NCI-H187 (cell line): ENCODE measurements around the gene PRDM7.
"Not testable (repeated sequence)": the region's sequence is repeated elsewhere in the genome, so short reads cannot be mapped to it uniquely, and the experiment has no call there.

Experiments used
- DNase-seq, 2 experiments: peaks; one replicate each; lab custom pipeline; 2025; lab: John Stamatoyannopoulos, UW

The PRDM7 gene

GRCh38 chr16:90072442-90073105, 4.6 kb downstream of the PRDM7 start:
- no peak for DNase-seq

- DNase-seq: no peak
These were observed 6.7 kb downstream of the PRDM7 start for GRCh38 chr16:90070440-90070839.

GRCh38 chr16:90061437-90061836, 15.7 kb downstream of the PRDM7 start:
- no peak for DNase-seq

GRCh38 chr16:90057738-90058173, 19.4 kb downstream of the PRDM7 start:
- no peak for DNase-seq

- DNase-seq: not testable (repeated sequence)
These were observed 20.6 kb downstream of the PRDM7 start for GRCh38 chr16:90056521-90056920.

- no peak for DNase-seq
These were observed 21.8 kb downstream of the PRDM7 start for GRCh38 chr16:90055371-90055770.

GRCh38 chr16:90054554-90054953, 22.6 kb downstream of the PRDM7 start:
- DNase-seq: no peak

GRCh38 chr16:90053902-90054500, 23.1 kb downstream of the PRDM7 start:
- no peak for DNase-seq

- DNase-seq: no peak
These were observed 26.2 kb downstream of the PRDM7 start for GRCh38 chr16:90050969-90051368.

GRCh38 chr16:90048737-90049330, 28.3 kb downstream of the PRDM7 start:
- no peak for DNase-seq

GRCh38 chr16:90048347-90048722, 28.8 kb downstream of the PRDM7 start:
- no peak for DNase-seq

- DNase-seq: no peak
These were observed 29.3 kb downstream of the PRDM7 start for GRCh38 chr16:90047714-90048346.

- no peak for DNase-seq
These were observed 30.0 kb downstream of the PRDM7 start for GRCh38 chr16:90046971-90047713.

GRCh38 chr16:90046122-90046970, 30.8 kb downstream of the PRDM7 start:
- DNase-seq: peak in 1 of 2 experiments; percentile 7

GRCh38 chr16:90044111-90044551, 33.0 kb downstream of the PRDM7 start:
- DNase-seq: no peak

GRCh38 chr16:90043526-90043925, 33.6 kb downstream of the PRDM7 start:
- DNase-seq: no peak

GRCh38 chr16:90042946-90043514, 34.1 kb downstream of the PRDM7 start:
- DNase-seq: no peak

- no peak for DNase-seq
These were observed 35.1 kb downstream of the PRDM7 start for GRCh38 chr16:90041896-90042473.

GRCh38 chr16:90040152-90041023, 36.7 kb downstream of the PRDM7 start:
- no peak for DNase-seq

GRCh38 chr16:90037276-90037675, 39.9 kb downstream of the PRDM7 start:
- no peak for DNase-seq
